Activated naive CD4-positive, alpha-beta T cell treated with anti-CD3 and anti-CD28 coated beads, Interleukin-2, amount 50 U/mL, for 72 hours (primary cell): ENCODE results near the gene SEMA4D. TPM values are rescaled to one million over a fixed set of nuclear protein-coding genes. Genes with fewer than 3 reads are reported as not detected.

Source experiments
- ATAC-seq, 2 donors: fragments of 150-1000 bp; cut with Tn5 transposase; 2 replicates each; pipeline ENCODE4 v1.10.0; 2021; ENCODE audit warnings: mild to moderate bottlenecking in 2 of 2, moderate library complexity in 2 of 2
- DNase-seq, 2 donors: peaks; one replicate each; pipeline ENCODE4 v3.0.0; 2021 to 2022; ENCODE audit warnings: low spot score in 2 of 2
- H3K27ac Mint-ChIP-seq, 2 donors: one replicate each; pipeline ENCODE4 v1.8.0; 2022; ENCODE audit warnings: mild to moderate bottlenecking in 2 of 2, mixed read lengths in 2 of 2
- H3K36me3 Mint-ChIP-seq, 2 donors: one replicate each; pipeline ENCODE4 v1.8.0; 2022; ENCODE audit warnings: mixed read lengths in 2 of 2
- H3K9me3 Mint-ChIP-seq, 2 donors: one replicate each; pipeline ENCODE4 v1.8.0; 2022; ENCODE audit warnings: mixed read lengths in 2 of 2
- total RNA-seq, 2 donors: library from RNA; stranded (reverse); gene quantifications; one replicate each; pipeline ENCODE4 v1.2.3, GENCODE V29; 2022

SEMA4D gene
- total RNA-seq, result 100 to 1,000 TPM; 211 to 278 TPM

- Mint-ChIP-seq H3K36me3 (peaks cover 11 to 31% of the 10 kb centered on the region in 2 donors), H3K9me3 (no peaks in the 10 kb centered on the region), H3K27ac (peak within 1 kb of the TSS; percentile 91 to 97)
- ATAC-seq (peak; percentile 38 to 56), DNase-seq (no peak)
Measured at GRCh38 chr9:89497978-89498851, at the start of gene SEMA4D. TSS of gene SEMA4D (minus strand) at chr9:89498113. CDS start at chr9:89405456, 92,657 bp downstream.

GRCh38 chr9:89547000-89547399, 49.1 kb upstream of the SEMA4D start:
- H3K36me3 Mint-ChIP-seq, result peaks cover 0 to 27% of the 10 kb centered on the region in 2 donors
- ATAC-seq (no peak), DNase-seq (no peak)
- peaks cover 3 to 18% of the 10 kb centered on the region in 2 donors for H3K9me3 Mint-ChIP-seq
- H3K27ac Mint-ChIP-seq, result no peak overlapping the region

- Mint-ChIP-seq H3K36me3 (peaks cover 0 to 27% of the 10 kb centered on the region in 2 donors), H3K27ac (no peak overlapping the region), H3K9me3 (peaks cover 3 to 18% of the 10 kb centered on the region in 2 donors)
- DNase-seq, result no peak
- no peak for ATAC-seq
Measured at GRCh38 chr9:89544279-89544661, 46.4 kb upstream of the SEMA4D start.

GRCh38 chr9:89543621-89544278, 45.8 kb upstream of the SEMA4D start:
- DNase-seq, result no peak
- H3K9me3 Mint-ChIP-seq, result peaks cover 3 to 18% of the 10 kb centered on the region in 2 donors
- no peak for ATAC-seq
- H3K36me3 Mint-ChIP-seq, result peaks cover 0 to 27% of the 10 kb centered on the region in 2 donors
- peak overlapping the region in 1 of 2 donors; percentile 36 for H3K27ac Mint-ChIP-seq

GRCh38 chr9:89543111-89543510, 45.2 kb upstream of the SEMA4D start:
- DNase-seq (no peak), ATAC-seq (no peak)
- H3K9me3 Mint-ChIP-seq, result peaks cover 3 to 18% of the 10 kb centered on the region in 2 donors
- H3K36me3 Mint-ChIP-seq, result peaks cover 0 to 27% of the 10 kb centered on the region in 2 donors
- H3K27ac Mint-ChIP-seq, result no peak overlapping the region

- Mint-ChIP-seq H3K9me3 (peaks cover 3 to 18% of the 10 kb centered on the region in 2 donors), H3K36me3 (peaks cover 0 to 27% of the 10 kb centered on the region in 2 donors), H3K27ac (peak overlapping the region in 1 of 2 donors; percentile 29)
- no peak for ATAC-seq
- no peak for DNase-seq
Measured at GRCh38 chr9:89542401-89543021, 44.6 kb upstream of the SEMA4D start.

GRCh38 chr9:89541798-89542197, 43.9 kb upstream of the SEMA4D start:
- Mint-ChIP-seq H3K27ac (no peak overlapping the region), H3K9me3 (peaks cover 3 to 18% of the 10 kb centered on the region in 2 donors), H3K36me3 (peaks cover 0 to 27% of the 10 kb centered on the region in 2 donors)
- no peak for ATAC-seq
- DNase-seq, result no peak

- Mint-ChIP-seq H3K9me3 (peaks cover 0 to 4% of the 10 kb centered on the region in 2 donors), H3K36me3 (peaks cover 0 to 6% of the 10 kb centered on the region in 2 donors), H3K27ac (no peak overlapping the region)
- no peak for ATAC-seq
- no peak for DNase-seq
Measured at GRCh38 chr9:89539374-89539773, 41.5 kb upstream of the SEMA4D start.

- ATAC-seq (no peak), DNase-seq (no peak)
- H3K36me3 Mint-ChIP-seq, result peaks cover 0 to 2% of the 10 kb centered on the region in 2 donors
- no peak overlapping the region for H3K27ac Mint-ChIP-seq
- H3K9me3 Mint-ChIP-seq, result peaks cover 0 to 4% of the 10 kb centered on the region in 2 donors
Measured at GRCh38 chr9:89538871-89539270, 41.0 kb upstream of the SEMA4D start.

GRCh38 chr9:89537166-89537565, 39.3 kb upstream of the SEMA4D start:
- no peaks in the 10 kb centered on the region for H3K36me3 Mint-ChIP-seq
- DNase-seq, result no peak
- peak overlapping the region; percentile 69 to 93 for H3K27ac Mint-ChIP-seq
- no peak for ATAC-seq
- peaks cover 0 to 4% of the 10 kb centered on the region in 2 donors for H3K9me3 Mint-ChIP-seq

- Mint-ChIP-seq H3K36me3 (peaks cover 0 to under 1% of the 10 kb centered on the region in 2 donors), H3K27ac (peak overlapping the region; percentile 69 to 93), H3K9me3 (peaks cover 0 to 4% of the 10 kb centered on the region in 2 donors)
- DNase-seq, result no peak
- peak; percentile 28 to 59 for ATAC-seq
Measured at GRCh38 chr9:89536600-89536999, 38.7 kb upstream of the SEMA4D start.

GRCh38 chr9:89536145-89536574, 38.2 kb upstream of the SEMA4D start:
- H3K27ac Mint-ChIP-seq, result peak overlapping the region; percentile 69 to 90
- no peak for DNase-seq
- ATAC-seq, result peak; percentile 48 to 74
- H3K9me3 Mint-ChIP-seq, result peaks cover 0 to 4% of the 10 kb centered on the region in 2 donors
- H3K36me3 Mint-ChIP-seq, result peaks cover 0 to 5% of the 10 kb centered on the region in 2 donors

GRCh38 chr9:89535461-89535860, 37.5 kb upstream of the SEMA4D start:
- Mint-ChIP-seq H3K36me3 (peaks cover 0 to 12% of the 10 kb centered on the region in 2 donors), H3K27ac (peak overlapping the region; percentile 69 to 90), H3K9me3 (peaks cover 0 to 4% of the 10 kb centered on the region in 2 donors)
- ATAC-seq, result no peak
- no peak for DNase-seq

- ATAC-seq (no peak), DNase-seq (no peak)
- Mint-ChIP-seq H3K36me3 (peaks cover 0 to 12% of the 10 kb centered on the region in 2 donors), H3K27ac (peak overlapping the region; percentile 69 to 84), H3K9me3 (peaks cover 0 to 4% of the 10 kb centered on the region in 2 donors)
Measured at GRCh38 chr9:89534515-89535287, 36.8 kb upstream of the SEMA4D start.

- peaks cover 0 to 14% of the 10 kb centered on the region in 2 donors for H3K36me3 Mint-ChIP-seq
- H3K9me3 Mint-ChIP-seq, result peaks cover under 1 to 4% of the 10 kb centered on the region in 2 donors
- peak overlapping the region; percentile 15 to 92 for H3K27ac Mint-ChIP-seq
- DNase-seq (no peak), ATAC-seq (no peak)
Measured at GRCh38 chr9:89533411-89534095, 35.6 kb upstream of the SEMA4D start.
